ENCODE measurements around the gene KRT73. TPM values are rescaled to one million over a fixed set of nuclear protein-coding genes. Genes with fewer than 3 reads are reported as not detected.
"Not testable (repeated sequence)": the region's sequence is repeated elsewhere in the genome, so short reads cannot be mapped to it uniquely, and the experiment has no call there.

The KRT73 gene
- total RNA-seq, 1 donor: 21.4 TPM

- peaks cover 5% of the 10 kb centered on the region for H3K27me3 ChIP-seq (ENCODE audit: insufficient read depth, low read length)
- H3K4me1 ChIP-seq (ENCODE audit: insufficient read depth, low read length): peaks cover 15% of the 10 kb centered on the region
- H3K4me3 ChIP-seq (ENCODE audit: low read length): no peak overlapping the region
- H3K9me3 ChIP-seq (ENCODE audit: low read depth, low read length): no peaks in the 10 kb centered on the region
Measured at GRCh38 chr12:52604859-52605258, 13.5 kb downstream of the KRT73 start.

GRCh38 chr12:52603314-52603713 lies 15.0 kb downstream of the KRT73 start:
- Histone ChIP-seq H3K9me3 (ENCODE audit: low read depth, low read length) (no peaks in the 10 kb centered on the region), H3K4me3 (ENCODE audit: low read length) (no peak overlapping the region), H3K4me1 (ENCODE audit: insufficient read depth, low read length) (peaks cover 12% of the 10 kb centered on the region), H3K27me3 (ENCODE audit: insufficient read depth, low read length) (peaks cover 5% of the 10 kb centered on the region)

GRCh38 chr12:52602552-52602951 lies 15.8 kb downstream of the KRT73 start:
- H3K4me3 ChIP-seq (ENCODE audit: low read length): no peak overlapping the region
- peaks cover 5% of the 10 kb centered on the region for H3K27me3 ChIP-seq (ENCODE audit: insufficient read depth, low read length)
- H3K9me3 ChIP-seq (ENCODE audit: low read depth, low read length): no peaks in the 10 kb centered on the region
- H3K4me1 ChIP-seq (ENCODE audit: insufficient read depth, low read length): peaks cover 4% of the 10 kb centered on the region

- H3K9me3 ChIP-seq (ENCODE audit: low read depth, low read length): no peaks in the 10 kb centered on the region
- peaks cover 4% of the 10 kb centered on the region for H3K4me1 ChIP-seq (ENCODE audit: insufficient read depth, low read length)
- peaks cover 5% of the 10 kb centered on the region for H3K27me3 ChIP-seq (ENCODE audit: insufficient read depth, low read length)
- H3K4me3 ChIP-seq (ENCODE audit: low read length): no peak overlapping the region
Measured at GRCh38 chr12:52601671-52602070, 16.7 kb downstream of the KRT73 start.

- Histone ChIP-seq H3K4me1 (ENCODE audit: insufficient read depth, low read length) (peaks cover 4% of the 10 kb centered on the region), H3K27me3 (ENCODE audit: insufficient read depth, low read length) (peaks cover 5% of the 10 kb centered on the region), H3K4me3 (ENCODE audit: low read length) (no peak within 1 kb of the TSS), H3K9me3 (ENCODE audit: low read depth, low read length) (no peaks in the 10 kb centered on the region)
Measured at GRCh38 chr12:52600941-52601481, 17.3 kb downstream of the KRT73 start, which contains the start of gene KRT72. TSS of gene KRT72 (minus strand) at chr12:52601463. CDS start at chr12:52601452, 11 bp downstream.

GRCh38 chr12:52600475-52600874 lies 17.9 kb downstream of the KRT73 start:
- H3K9me3 ChIP-seq (ENCODE audit: low read depth, low read length): no peaks in the 10 kb centered on the region
- H3K4me1 ChIP-seq (ENCODE audit: insufficient read depth, low read length): peaks cover 4% of the 10 kb centered on the region
- H3K4me3 ChIP-seq (ENCODE audit: low read length): no peak overlapping the region
- H3K27me3 ChIP-seq (ENCODE audit: insufficient read depth, low read length): peaks cover 5% of the 10 kb centered on the region

GRCh38 chr12:52600071-52600470 lies 18.3 kb downstream of the KRT73 start:
- no peak overlapping the region for H3K4me3 ChIP-seq (ENCODE audit: low read length)
- peaks cover 5% of the 10 kb centered on the region for H3K27me3 ChIP-seq (ENCODE audit: insufficient read depth, low read length)
- H3K9me3 ChIP-seq (ENCODE audit: low read depth, low read length): no peaks in the 10 kb centered on the region
- peaks cover 3% of the 10 kb centered on the region for H3K4me1 ChIP-seq (ENCODE audit: insufficient read depth, low read length)

GRCh38 chr12:52598966-52599365 lies 19.4 kb downstream of the KRT73 start:
- Histone ChIP-seq H3K4me3 (ENCODE audit: low read length) (no peak overlapping the region), H3K27me3 (ENCODE audit: insufficient read depth, low read length) (peaks cover 5% of the 10 kb centered on the region), H3K4me1 (ENCODE audit: insufficient read depth, low read length) (no peaks in the 10 kb centered on the region), H3K9me3 (ENCODE audit: low read depth, low read length) (no peaks in the 10 kb centered on the region)

GRCh38 chr12:52594237-52594636 lies 24.1 kb downstream of the KRT73 start:
- H3K4me1 ChIP-seq (ENCODE audit: insufficient read depth, low read length); H3K27me3 ChIP-seq (ENCODE audit: insufficient read depth, low read length); H3K4me3 ChIP-seq (ENCODE audit: low read length); H3K9me3 ChIP-seq (ENCODE audit: low read depth, low read length): not testable (repeated sequence)

- Histone ChIP-seq H3K27me3 (ENCODE audit: insufficient read depth, low read length) (no peaks in the 10 kb centered on the region), H3K4me3 (ENCODE audit: low read length) (no peak overlapping the region), H3K4me1 (ENCODE audit: insufficient read depth, low read length) (peaks cover 5% of the 10 kb centered on the region), H3K9me3 (ENCODE audit: low read depth, low read length) (no peaks in the 10 kb centered on the region)
Measured at GRCh38 chr12:52591521-52591920, 26.8 kb downstream of the KRT73 start.

- H3K27me3 ChIP-seq (ENCODE audit: insufficient read depth, low read length): no peaks in the 10 kb centered on the region
- H3K4me3 ChIP-seq (ENCODE audit: low read length): no peak overlapping the region
- H3K9me3 ChIP-seq (ENCODE audit: low read depth, low read length): no peaks in the 10 kb centered on the region
- H3K4me1 ChIP-seq (ENCODE audit: insufficient read depth, low read length): peaks cover 16% of the 10 kb centered on the region
Measured at GRCh38 chr12:52590021-52590420, 28.3 kb downstream of the KRT73 start.

GRCh38 chr12:52587563-52587962 lies 30.8 kb downstream of the KRT73 start:
- Histone ChIP-seq H3K4me3 (ENCODE audit: low read length) (no peak overlapping the region), H3K9me3 (ENCODE audit: low read depth, low read length) (no peaks in the 10 kb centered on the region), H3K27me3 (ENCODE audit: insufficient read depth, low read length) (no peaks in the 10 kb centered on the region), H3K4me1 (ENCODE audit: insufficient read depth, low read length) (peaks cover 21% of the 10 kb centered on the region)

- no peaks in the 10 kb centered on the region for H3K27me3 ChIP-seq (ENCODE audit: insufficient read depth, low read length)
- peaks cover 21% of the 10 kb centered on the region for H3K4me1 ChIP-seq (ENCODE audit: insufficient read depth, low read length)
- H3K4me3 ChIP-seq (ENCODE audit: low read length): no peak overlapping the region
- H3K9me3 ChIP-seq (ENCODE audit: low read depth, low read length): no peaks in the 10 kb centered on the region
Measured at GRCh38 chr12:52585946-52586345, 32.4 kb downstream of the KRT73 start.

GRCh38 chr12:52585066-52585465 lies 33.3 kb downstream of the KRT73 start:
- Histone ChIP-seq H3K4me1 (ENCODE audit: insufficient read depth, low read length) (peaks cover 21% of the 10 kb centered on the region), H3K9me3 (ENCODE audit: low read depth, low read length) (no peaks in the 10 kb centered on the region), H3K4me3 (ENCODE audit: low read length) (no peak overlapping the region), H3K27me3 (ENCODE audit: insufficient read depth, low read length) (no peaks in the 10 kb centered on the region)

- Histone ChIP-seq H3K4me1 (ENCODE audit: insufficient read depth, low read length) (peaks cover 21% of the 10 kb centered on the region), H3K9me3 (ENCODE audit: low read depth, low read length) (no peaks in the 10 kb centered on the region)
Measured at GRCh38 chr12:52584156-52584682, 34.1 kb downstream of the KRT73 start.

GRCh38 chr12:52582971-52583456 lies 35.3 kb downstream of the KRT73 start:
- no peaks in the 10 kb centered on the region for H3K9me3 ChIP-seq (ENCODE audit: low read depth, low read length)
- H3K27me3 ChIP-seq (ENCODE audit: insufficient read depth, low read length): no peaks in the 10 kb centered on the region
- H3K4me3 ChIP-seq (ENCODE audit: low read length): no peak overlapping the region
- H3K4me1 ChIP-seq (ENCODE audit: insufficient read depth, low read length): peaks cover 21% of the 10 kb centered on the region

More at GRCh38 chr12:52584156-52584682, 34.1 kb downstream of the KRT73 start:
- Histone ChIP-seq H3K27me3 (ENCODE audit: insufficient read depth, low read length) (no peaks in the 10 kb centered on the region), H3K4me3 (ENCODE audit: low read length) (no peak overlapping the region)
